Keratinocyte (primary cell): Measurements from ENCODE around the gene LHFPL2.

Experiments
- CTCF ChIP-seq, 3 experiments: IDR thresholded peaks in 1 of 3; conservative IDR thresholded peaks in 1 of 3; optimal IDR thresholded peaks in 1 of 3; 2 replicates in 2 of 3; 3 replicates in 1 of 3; pipeline versions ENCODE3 to v1.5.1; 2011; ENCODE audit warnings: low read length in 3 of 3, mild to moderate bottlenecking in 3 of 3, moderate library complexity in 2 of 3, control low read depth in 1 of 3, inconsistent platforms in 1 of 3; ENCODE audit not compliant: insufficient read depth in 2 of 3; ENCODE audit errors: extremely low read depth in 1 of 3
- EZH2 ChIP-seq: IDR thresholded peaks from one replicate; pipeline ENCODE4 v1.6.1; 2012; ENCODE audit warnings: inconsistent platforms, mild to moderate bottlenecking, low read length, moderate library complexity

GRCh38 chr5:78605611-78606010, 43.0 kb downstream of the LHFPL2 start:
- no peak for TF ChIP-seq CTCF (optimal IDR thresholded peaks at IDR 0.05 in 1 of 3, IDR thresholded peaks at IDR 0.05 in 1 of 3, conservative IDR thresholded peaks at IDR 0.05 in 1 of 3; ENCODE audit: extremely low read depth in 1 of 3, insufficient read depth in 2 of 3, low read length in 3 of 3)
- no peak for TF ChIP-seq EZH2
